NCI-H524 treated with DMSO at 0.1 percent for 48 hours (cell line): ENCODE data around the gene WNK1.

Experiments
- DNase-seq: peaks from one replicate; lab custom pipeline; 2025; lab: John Stamatoyannopoulos, UW

The WNK1 gene

GRCh38 chr12:863285-863684, 110.9 kb downstream of the WNK1 start:
- DNase-seq, result no peak

- DNase-seq, result no peak
Measured at GRCh38 chr12:865614-866013, 113.2 kb downstream of the WNK1 start.

GRCh38 chr12:867905-868304, 115.5 kb downstream of the WNK1 start:
- no peak for DNase-seq

GRCh38 chr12:868722-869121, 116.3 kb downstream of the WNK1 start:
- no peak for DNase-seq

- no peak for DNase-seq
Measured at GRCh38 chr12:870378-870777, 118.0 kb downstream of the WNK1 start.

GRCh38 chr12:873954-874353, 121.6 kb downstream of the WNK1 start:
- no peak for DNase-seq

GRCh38 chr12:879641-880040, 127.3 kb downstream of the WNK1 start:
- DNase-seq, result no peak

- DNase-seq, result no peak
Measured at GRCh38 chr12:880656-881055, 128.3 kb downstream of the WNK1 start.

GRCh38 chr12:884746-885414, 132.5 kb downstream of the WNK1 start:
- DNase-seq, result no peak

GRCh38 chr12:885701-886100, 133.3 kb downstream of the WNK1 start:
- DNase-seq, result no peak

GRCh38 chr12:886206-886605, 133.8 kb downstream of the WNK1 start:
- no peak for DNase-seq

- no peak for DNase-seq
Measured at GRCh38 chr12:894226-894625, 141.8 kb downstream of the WNK1 start.

GRCh38 chr12:896031-896430, 143.7 kb downstream of the WNK1 start:
- no peak for DNase-seq

- DNase-seq, result no peak
Measured at GRCh38 chr12:897386-897785, 145.0 kb downstream of the WNK1 start.

GRCh38 chr12:902581-902980, 150.2 kb downstream of the WNK1 start:
- no peak for DNase-seq

- no peak for DNase-seq
Measured at GRCh38 chr12:903055-903454, 150.7 kb downstream of the WNK1 start.

GRCh38 chr12:904010-904414, 151.6 kb downstream of the WNK1 start:
- DNase-seq, result no peak

- DNase-seq, result no peak
Measured at GRCh38 chr12:905261-906031, 153.1 kb downstream of the WNK1 start.

- no peak for DNase-seq
Measured at GRCh38 chr12:906062-906585, 153.7 kb downstream of the WNK1 start.

- no peak for DNase-seq
Measured at GRCh38 chr12:907413-908185, 155.2 kb downstream of the WNK1 start.

GRCh38 chr12:909861-910260, 157.5 kb downstream of the WNK1 start:
- DNase-seq, result no peak

GRCh38 chr12:910416-910815, 158.0 kb downstream of the WNK1 start:
- DNase-seq, result no peak
